AML-193 (cell line): Measurements from ENCODE around the gene ERBB4.

ENCODE experiments used
- DNase-seq, 2 experiments: peaks; one replicate each; lab custom pipeline; 2025; lab: John Stamatoyannopoulos, UW

ERBB4 gene

GRCh38 chr2:212007972-212008371, 530.6 kb downstream of the ERBB4 start:
- DNase-seq: no peak

GRCh38 chr2:212005085-212005671, 533.4 kb downstream of the ERBB4 start:
- DNase-seq: peak; percentile 26 to 27

GRCh38 chr2:212001325-212001724, 537.3 kb downstream of the ERBB4 start:
- DNase-seq: no peak

GRCh38 chr2:211996857-211997256, 541.7 kb downstream of the ERBB4 start:
- no peak for DNase-seq

GRCh38 chr2:211994806-211995205, 543.8 kb downstream of the ERBB4 start:
- DNase-seq: no peak

GRCh38 chr2:211990335-211990734, 548.3 kb downstream of the ERBB4 start:
- DNase-seq: no peak

- no peak for DNase-seq
Measured at GRCh38 chr2:211986313-211986712, 552.3 kb downstream of the ERBB4 start.

GRCh38 chr2:211985393-211985792, 553.2 kb downstream of the ERBB4 start:
- DNase-seq: no peak

- no peak for DNase-seq
Measured at GRCh38 chr2:211982162-211982561, 556.4 kb downstream of the ERBB4 start.

- DNase-seq: no peak
Measured at GRCh38 chr2:211981451-211981850, 557.2 kb downstream of the ERBB4 start.

GRCh38 chr2:211976076-211976475, 562.5 kb downstream of the ERBB4 start:
- no peak for DNase-seq

- DNase-seq: no peak
Measured at GRCh38 chr2:211967234-211967633, 571.4 kb downstream of the ERBB4 start.

- no peak for DNase-seq
Measured at GRCh38 chr2:211963969-211964368, 574.6 kb downstream of the ERBB4 start.

- no peak for DNase-seq
Measured at GRCh38 chr2:211957799-211958198, 580.8 kb downstream of the ERBB4 start.

- no peak for DNase-seq
Measured at GRCh38 chr2:211955648-211956047, 583.0 kb downstream of the ERBB4 start.

- DNase-seq: no peak
Measured at GRCh38 chr2:211948932-211949331, 589.7 kb downstream of the ERBB4 start.

GRCh38 chr2:211946960-211947359, 591.6 kb downstream of the ERBB4 start:
- DNase-seq: no peak

GRCh38 chr2:211944572-211944971, 594.0 kb downstream of the ERBB4 start:
- DNase-seq: no peak

- DNase-seq: no peak
Measured at GRCh38 chr2:211942153-211942552, 596.4 kb downstream of the ERBB4 start.

GRCh38 chr2:211941216-211941747, 597.3 kb downstream of the ERBB4 start:
- DNase-seq: no peak

- no peak for DNase-seq
Measured at GRCh38 chr2:211939177-211939576, 599.4 kb downstream of the ERBB4 start.

- DNase-seq: no peak
Measured at GRCh38 chr2:211934811-211935210, 603.8 kb downstream of the ERBB4 start.

- no peak for DNase-seq
Measured at GRCh38 chr2:211931314-211931713, 607.3 kb downstream of the ERBB4 start.

- DNase-seq: peak in 1 of 2 experiments; percentile 6
Measured at GRCh38 chr2:211930331-211930730, 608.3 kb downstream of the ERBB4 start.
